H1 (cell line): ENCODE measurements around the gene EDA. TPM values are rescaled to one million over a fixed set of nuclear protein-coding genes. Genes with fewer than 3 reads are reported as not detected.

Source experiments
- CTCF ChIA-PET: fragments of 300-600 bp; sonication (Branson Sonifier 250); formaldehyde crosslinking; loops from one replicate; lab custom pipeline; 2021; ENCODE audit not compliant: partially characterized antibody; lab: Charles Lee
- POLR2A ChIA-PET: fragments of 300-600 bp; sonication (Branson Sonifier 250); formaldehyde crosslinking; loops from one replicate; lab custom pipeline; 2021; ENCODE audit warnings: inconsistent platforms; ENCODE audit not compliant: partially characterized antibody; lab: Charles Lee
- DNase-seq, 2 experiments: peaks; one replicate each; pipeline versions ENCODE4 v3.0.0 to v3.0.0-alpha.2; 2010 to 2022; ENCODE audit warnings: low spot score in 2 of 2, low read depth in 1 of 2, mixed read lengths in 1 of 2
- FAIRE-seq: peaks from 2 replicates; lab custom pipeline; 2011; peaks lifted over from hg19 to GRCh38; lab: Jason Lieb, UNC
- H2AFZ ChIP-seq: 2 replicates; pipeline ENCODE4 v1.8.1; 2012; ENCODE audit warnings: low read length, inconsistent platforms
- H2AK5ac ChIP-seq: 2 replicates; pipeline ENCODE4 v1.6.1; 2013; ENCODE audit warnings: low read depth, low read length
- H2BK120ac ChIP-seq: replicated peaks from 2 replicates; pipeline ENCODE3; 2013; ENCODE audit warnings: low read depth, low read length, inconsistent platforms
- H2BK12ac ChIP-seq: 2 replicates; pipeline ENCODE4 v1.6.1; 2013; ENCODE audit warnings: low read depth, low read length
- H2BK15ac ChIP-seq: 2 replicates; pipeline ENCODE4 v1.6.1; 2013; ENCODE audit warnings: low read length
- H2BK20ac ChIP-seq: 2 replicates; pipeline ENCODE4 v1.6.1; 2013; ENCODE audit warnings: low read length
- H2BK5ac ChIP-seq: 2 replicates; pipeline ENCODE4 v1.6.1; 2013; ENCODE audit warnings: low read depth, low read length
- H3K14ac ChIP-seq: 2 replicates; pipeline ENCODE4 v1.6.1; 2013; ENCODE audit warnings: inconsistent platforms; ENCODE audit not compliant: insufficient read length
- H3K18ac ChIP-seq: 2 replicates; pipeline ENCODE4 v1.6.1; 2013; ENCODE audit warnings: low read length; ENCODE audit errors: extremely low read depth
- H3K23ac ChIP-seq: 2 replicates; pipeline ENCODE4 v1.6.1; 2013; ENCODE audit warnings: inconsistent platforms; ENCODE audit not compliant: insufficient read length
- H3K23me2 ChIP-seq: 2 replicates; pipeline ENCODE4 v1.6.1; 2013; ENCODE audit warnings: low read depth, low read length
- H3K27ac ChIP-seq: 2 replicates; pipeline ENCODE4 v1.6.1; 2011; ENCODE audit warnings: low read depth, low read length, inconsistent platforms
- H3K27me3 ChIP-seq, 4 experiments: replicated peaks in 1 of 4; 1 replicate in 1 of 4; 2 replicates in 3 of 4; pipeline versions ENCODE4 v1.6.1 to v1.8.1; 2011 to 2013; ENCODE audit warnings: low read length in 3 of 4, mild to moderate bottlenecking in 3 of 4, inconsistent platforms in 2 of 4, mixed read lengths in 2 of 4, moderate library complexity in 1 of 4; ENCODE audit not compliant: control insufficient read depth in 3 of 4, insufficient read depth in 3 of 4; ENCODE audit errors: extremely low read depth in 1 of 4
- H3K36me3 ChIP-seq, 4 experiments: 2 replicates each; pipeline versions ENCODE4 v1.6.1 to v1.8.1; 2011 to 2013; ENCODE audit warnings: mild to moderate bottlenecking in 4 of 4, low read length in 3 of 4, moderate library complexity in 2 of 4, control low read depth in 1 of 4, inconsistent platforms in 1 of 4; ENCODE audit not compliant: insufficient read depth in 4 of 4, control insufficient read depth in 2 of 4
- H3K4ac ChIP-seq: replicated peaks from 2 replicates; pipeline ENCODE3; 2013; ENCODE audit warnings: low read length, low read depth, mixed read lengths, inconsistent platforms; ENCODE audit not compliant: insufficient read length
- H3K4me1 ChIP-seq, 4 experiments: replicated peaks in 1 of 4; 1 replicate in 1 of 4; 2 replicates in 3 of 4; pipeline versions ENCODE4 v1.6.1 to v1.8.1; 2011 to 2013; ENCODE audit warnings: low read length in 3 of 4, inconsistent platforms in 2 of 4, mixed read lengths in 1 of 4; ENCODE audit not compliant: insufficient read depth in 4 of 4, control insufficient read depth in 3 of 4
- H3K4me2 ChIP-seq, 2 experiments: 2 replicates each; pipeline versions ENCODE4 v1.6.1 to v1.8.1; 2011 to 2013; ENCODE audit warnings: low read depth in 2 of 2, low read length in 2 of 2, control low read depth in 1 of 2, inconsistent platforms in 1 of 2, mild to moderate bottlenecking in 1 of 2; ENCODE audit not compliant: insufficient read depth in 1 of 2
- H3K4me3 ChIP-seq, 4 experiments: fragments of 200-600, 300-600 bp in 1 of 4; sonication (generic), shearing (Covaris generic), sonication (Bioruptor Twin) in 1 of 4; 2 replicates each; pipeline versions ENCODE4 v1.5.1 to v1.8.1; 2011 to 2016; ENCODE audit warnings: low read length in 4 of 4, low read depth in 3 of 4, control low read depth in 2 of 4, inconsistent platforms in 2 of 4, mild to moderate bottlenecking in 2 of 4, mixed read lengths in 1 of 4, moderate library complexity in 1 of 4; ENCODE audit not compliant: insufficient read depth in 2 of 4; ENCODE audit errors: extremely low read depth in 1 of 4
- H3K56ac ChIP-seq: replicated peaks from 2 replicates; pipeline ENCODE3; 2013; ENCODE audit warnings: low read depth, mild to moderate bottlenecking, mixed read lengths, low read length, inconsistent platforms; ENCODE audit not compliant: insufficient read length
- H3K79me1 ChIP-seq: 2 replicates; pipeline ENCODE4 v1.6.1; 2013; ENCODE audit warnings: low read depth, low read length, control low read depth
- H3K79me2 ChIP-seq, 2 experiments: 2 replicates each; pipeline versions ENCODE4 v1.6.1 to v1.8.1; 2012 to 2013; ENCODE audit warnings: low read length in 2 of 2, mild to moderate bottlenecking in 2 of 2, inconsistent platforms in 1 of 2; ENCODE audit not compliant: insufficient read depth in 2 of 2, control insufficient read depth in 1 of 2
- H3K9ac ChIP-seq, 4 experiments: replicated peaks in 1 of 4; 1 replicate in 1 of 4; 2 replicates in 3 of 4; pipeline versions ENCODE4 v1.6.1 to v1.8.1; 2011 to 2013; ENCODE audit warnings: low read depth in 3 of 4, low read length in 3 of 4, control low read depth in 2 of 4, mild to moderate bottlenecking in 2 of 4, moderate library complexity in 2 of 4, inconsistent platforms in 1 of 4; ENCODE audit errors: extremely low read depth in 1 of 4
- H3K9me3 ChIP-seq, 2 experiments: 2 replicates each; pipeline versions ENCODE4 v1.6.1 to v1.8.1; 2012 to 2013; ENCODE audit warnings: mild to moderate bottlenecking in 2 of 2, moderate library complexity in 2 of 2, control low read depth in 1 of 2, inconsistent platforms in 1 of 2, low read depth in 1 of 2, low read length in 1 of 2, mixed read lengths in 1 of 2; ENCODE audit not compliant: insufficient read depth in 2 of 2
- H4K20me1 ChIP-seq, 2 experiments: replicated peaks in 1 of 2; 2 replicates each; pipeline versions ENCODE3 to v1.8.1; 2011 to 2013; ENCODE audit warnings: inconsistent platforms in 2 of 2, low read length in 2 of 2, mild to moderate bottlenecking in 1 of 2; ENCODE audit not compliant: insufficient read depth in 2 of 2, control insufficient read depth in 1 of 2
- H4K5ac ChIP-seq: 2 replicates; pipeline ENCODE4 v1.6.1; 2013; ENCODE audit warnings: low read length, low read depth, mixed read lengths, inconsistent platforms; ENCODE audit not compliant: insufficient read length
- H4K8ac ChIP-seq: 2 replicates; pipeline ENCODE4 v1.8.0; 2013; ENCODE audit warnings: mild to moderate bottlenecking, moderate library complexity, low read length, inconsistent platforms; ENCODE audit not compliant: insufficient read depth; ENCODE audit errors: extremely low read depth
- H4K91ac ChIP-seq: replicated peaks from 2 replicates; pipeline ENCODE3; 2013; ENCODE audit warnings: low read length, mixed read lengths, inconsistent platforms; ENCODE audit not compliant: insufficient read length
- NRF1 ChIP-seq: IDR thresholded peaks from 2 replicates; pipeline ENCODE4 v1.6.1; 2011; ENCODE audit warnings: mild to moderate bottlenecking, low read depth, low read length, improper control_type of control experiment
- RAD21 ChIP-seq, 2 experiments: IDR thresholded peaks in 1 of 2; conservative IDR thresholded peaks in 1 of 2; 2 replicates each; pipeline ENCODE4 v1.6.1; 2011; ENCODE audit warnings: low read depth in 2 of 2, low read length in 2 of 2, improper control_type of control experiment in 1 of 2, inconsistent platforms in 1 of 2, mild to moderate bottlenecking in 1 of 2, moderate library complexity in 1 of 2
- RBBP5 ChIP-seq: IDR thresholded peaks from 2 replicates; pipeline ENCODE4 v1.7.1; 2012; ENCODE audit warnings: low read depth, mild to moderate bottlenecking, inconsistent platforms, low read length, moderate library complexity, borderline replicate concordance
- SAP30 ChIP-seq: fragments of 300-600 bp; sonication (generic); IDR thresholded peaks from 2 replicates; pipeline ENCODE4 v1.7.1; 2012; ENCODE audit warnings: low read length, moderate library complexity, mild to moderate bottlenecking, inconsistent platforms; ENCODE audit not compliant: insufficient read depth, insufficient replicate concordance
- WGBS, 2 experiments: shearing (Covaris generic) in 1 of 2; methylation state at CpG; one replicate each; pipeline versions ENCODE4 v1.1.6 to v1.1.7; 2013 to 2015; ENCODE audit warnings: low lambda C conversion rate in 2 of 2, mixed read lengths in 2 of 2, inconsistent platforms in 1 of 2, low coverage in 1 of 2, missing lambda C conversion rate in 1 of 2; ENCODE audit not compliant: insufficient replicate concordance in 2 of 2, insufficient coverage in 1 of 2, insufficient read length in 1 of 2; ENCODE audit errors: extremely low coverage in 1 of 2, missing lambda C conversion rate in 1 of 2; 5-methylcytosine and 5-hydroxymethylcytosine counted together
- polyA plus RNA-seq, 7 experiments: library from polyadenylated mRNA; depleted of rRNA in 3 of 7; stranded (reverse) in 5 of 7; unstranded in 2 of 7; fragments of >200 nt in 5 of 7; fragments of 200-250 nt in 2 of 7; gene quantifications; 1 replicate in 5 of 7; 2 replicates in 1 of 7; 4 replicates in 1 of 7; pipeline versions ENCODE4 v1.2.1 to v1.2.3, GENCODE V29; 2011 to 2013; ENCODE audit warnings: missing spikeins in 2 of 7, mixed read lengths in 2 of 7
- total RNA-seq: library from RNA; stranded (reverse); fragmentation: NEBNext Ultra II Directional; extraction: Animal tissue kit (Norgen Biotek cat#: 25700); gene quantifications from 2 replicates; pipeline ENCODE4 v1.2.1, GENCODE V29; 2021

EDA gene
- total and polyA plus RNA-seq, 2 of the 8 experiments (the other 6 are each of a cell fraction or from before 2014, with no cell fraction given), result 7.5 to 10.5 TPM

DNA sequence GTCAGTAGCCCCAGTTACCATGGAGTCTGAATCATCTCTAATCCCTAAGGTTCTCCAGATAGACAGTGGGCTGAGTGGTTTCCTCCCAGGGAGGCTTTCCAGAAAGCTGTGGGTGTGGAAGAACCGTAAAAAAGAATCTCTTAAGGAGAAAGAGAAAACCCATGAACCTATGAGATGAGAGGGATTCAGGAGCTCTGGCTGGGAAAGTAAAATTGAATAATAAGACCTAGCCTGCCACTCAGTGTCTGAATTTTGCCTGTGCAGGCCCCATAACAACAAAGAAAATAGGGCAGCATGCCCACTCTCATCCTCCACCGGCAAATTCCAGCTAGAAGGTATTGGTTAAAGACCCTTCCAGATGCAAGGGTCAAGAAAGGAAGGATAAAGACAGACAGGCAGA, 416.9 kb downstream of the EDA start:
- Histone ChIP-seq H3K14ac (no peak overlapping the region), H3K36me3 (no peaks in the 10 kb centered on the region)
- no peak for FAIRE-seq
- POLR2A ChIA-PET, result interaction anchor here (0.6 kb wide), 1 partner anchor 65 kb away, joined by 3 read pairs; no protein-coding TSS in a partner anchor
- TF ChIP-seq SAP30 (no peak), NRF1 (no peak), RBBP5 (no peak), RAD21 (IDR thresholded peaks at IDR 0.05 in 1 of 2, conservative IDR thresholded peaks at IDR 0.05 in 1 of 2; ENCODE audit: low read depth in 2 of 2, low read length in 2 of 2) (peak in 1 of 2 experiments; percentile 6; a peak in 1 of 4 replicates)
- TF ChIP-seq, all 59 proteins: peak for 1
- Histone ChIP-seq H3K4me1 (peaks cover 0 to 2% (median 0%) of the 10 kb centered on the region in 4 experiments; a peak in 1 of 7 replicates), H2BK15ac (no peak overlapping the region), H4K20me1 (no peaks in the 10 kb centered on the region), H2AK5ac (no peak overlapping the region), H4K91ac (no peak overlapping the region), H2BK5ac (no peak overlapping the region), H3K56ac (no peak overlapping the region), H2BK12ac (no peak overlapping the region), H3K23me2 (no peaks in the 10 kb centered on the region), H3K79me1 (no peaks in the 10 kb centered on the region), H3K4me2 (no peak overlapping the region), H3K4ac (no peak overlapping the region), H3K27ac (no peak overlapping the region), H3K27me3 (no peaks in the 10 kb centered on the region), H3K23ac (no peak overlapping the region), H2BK120ac (no peak overlapping the region), H3K9ac (no peak overlapping the region), H2AFZ (no peak overlapping the region), H4K8ac (no peak overlapping the region), H4K5ac (no peak overlapping the region), H3K4me3 (no peak overlapping the region), H2BK20ac (no peak overlapping the region), H3K79me2 (no peaks in the 10 kb centered on the region), H3K18ac (no peak overlapping the region), H3K9me3 (no peaks in the 10 kb centered on the region)
- WGBS, 2 experiments, result 100% methylated on average over 1 of the region's 2 CpGs; no CpG with 5 or more reads in 1 of the 2 experiments
- DNase-seq, result no peak
- CTCF ChIA-PET, result interaction anchor here (1.0 to 3.4 kb wide), 16 partner anchors 8 to 608 kb away, joined by 3 to 58 read pairs (median 4); no protein-coding TSS in a partner anchor
